ENCODE data around the gene CNKSR3. TPM values are rescaled to one million over a fixed set of nuclear protein-coding genes. Genes with fewer than 3 reads are reported as not detected.

Gene CNKSR3
- total and polyA plus RNA-seq, 2 of the 8 experiments (the other 6 are each of a cell fraction or from before 2014, with no cell fraction given) = 1.2 to 6.2 TPM

DNA sequence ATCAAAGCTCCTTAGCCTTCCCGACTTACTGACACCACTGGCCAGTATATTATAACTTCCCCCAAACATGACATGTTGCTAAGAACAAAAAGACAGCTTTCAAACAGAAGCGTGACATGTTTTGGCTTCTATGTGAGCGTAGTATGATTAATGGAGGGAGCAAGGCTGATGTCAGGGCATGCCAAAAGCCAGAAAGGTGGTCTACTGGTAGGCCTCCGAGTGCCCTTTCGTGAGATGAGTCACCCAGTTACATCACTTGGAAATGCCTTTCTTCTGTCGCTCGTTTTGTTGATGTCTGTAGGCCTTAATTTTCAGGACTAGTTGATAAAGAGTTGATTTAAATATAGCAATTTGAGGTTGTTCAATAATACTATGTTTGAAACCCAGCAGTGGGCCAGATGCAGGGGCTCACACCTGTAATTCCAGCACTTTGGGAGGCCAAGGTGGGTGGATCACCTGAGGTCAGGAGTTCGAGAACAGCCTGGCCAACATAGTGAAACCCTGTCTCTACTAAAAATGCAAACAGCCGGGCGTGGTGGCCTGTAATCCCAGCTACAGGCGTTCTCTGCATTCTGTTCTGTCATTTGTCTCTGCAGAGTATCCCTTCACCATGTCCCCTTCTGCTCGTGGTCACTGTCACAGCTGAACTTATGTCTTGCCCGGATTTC, 53.3 kb downstream of the CNKSR3 start (continued):
- TF ChIP-seq, protein P1, sequence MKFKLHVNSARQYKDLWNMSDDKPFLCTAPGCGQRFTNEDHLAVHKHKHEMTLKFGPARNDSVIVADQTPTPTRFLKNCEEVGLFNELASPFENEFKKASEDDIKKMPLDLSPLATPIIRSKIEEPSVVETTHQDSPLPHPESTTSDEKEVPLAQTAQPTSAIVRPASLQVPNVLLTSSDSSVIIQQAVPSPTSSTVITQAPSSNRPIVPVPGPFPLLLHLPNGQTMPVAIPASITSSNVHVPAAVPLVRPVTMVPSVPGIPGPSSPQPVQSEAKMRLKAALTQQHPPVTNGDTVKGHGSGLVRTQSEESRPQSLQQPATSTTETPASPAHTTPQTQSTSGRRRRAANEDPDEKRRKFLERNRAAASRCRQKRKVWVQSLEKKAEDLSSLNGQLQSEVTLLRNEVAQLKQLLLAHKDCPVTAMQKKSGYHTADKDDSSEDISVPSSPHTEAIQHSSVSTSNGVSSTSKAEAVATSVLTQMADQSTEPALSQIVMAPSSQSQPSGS (IDR thresholded peaks at IDR 0.05; ENCODE audit: low read length) = no peak
- TF ChIP-seq BRCA1 (IDR thresholded peaks at IDR 0.05; ENCODE audit: low read depth, low read length) = no peak
- TF ChIP-seq BCL11A (IDR thresholded peaks at IDR 0.05; ENCODE audit: low read depth in 2 of 2, low read length in 2 of 2) = no peak
- TF ChIP-seq PHF8 (conservative IDR thresholded peaks at IDR 0.05; ENCODE audit: low read depth, low read length) = no peak
- no peak for TF ChIP-seq ASH2L (IDR thresholded peaks at IDR 0.05; ENCODE audit: low read length)
- TF ChIP-seq NANOG (IDR thresholded peaks at IDR 0.05; ENCODE audit: insufficient read depth, low read depth, low read length, poor library complexity, severe bottlenecking) = no peak
- TF ChIP-seq GABPA (IDR thresholded peaks at IDR 0.05; ENCODE audit: borderline replicate concordance, insufficient read depth, low read length) = no peak
